Heart left ventricle (tissue), 16 donors: Measurements from ENCODE around the gene DOCK9. TPM values are rescaled to one million over a fixed set of nuclear protein-coding genes. Genes with fewer than 3 reads are reported as not detected.

Experiments used
- ATAC-seq, 4 donors: fragments of 200-7000 bp; cut with Tn5 transposase; one replicate each; pipeline ENCODE4 v1.9.1; 2020 to 2022; ENCODE audit warnings: moderate library complexity in 4 of 4, mild to moderate bottlenecking in 3 of 4, moderate number of reproducible peaks in 1 of 4
- DNase-seq, 5 donors: peaks; one replicate each; pipeline ENCODE4 v3.0.0-alpha.2; 2020
- H3K27ac ChIP-seq, 12 donors: fragments of 200-600 bp; sonication (generic) in 4 of 12; one replicate each; pipeline versions ENCODE4 v1.5.0 to v1.8.0; 2016 to 2022; ENCODE audit warnings: mild to moderate bottlenecking in 2 of 12
- H3K27me3 ChIP-seq, 9 donors: fragments of 200-600 bp; sonication (generic) in 2 of 9; one replicate each; pipeline versions ENCODE4 v1.5.1 to v1.8.0; 2016 to 2022; ENCODE audit warnings: mild to moderate bottlenecking in 3 of 9
- H3K36me3 ChIP-seq, 9 donors: fragments of 200-600 bp; sonication (generic) in 2 of 9; one replicate each; pipeline versions ENCODE4 v1.5.0 to v1.8.0; 2018 to 2022; ENCODE audit warnings: mild to moderate bottlenecking in 2 of 9
- H3K4me1 ChIP-seq, 12 donors: fragments of 200-600 bp; sonication (generic) in 4 of 12; one replicate each; pipeline versions ENCODE4 v1.5.0 to v1.8.0; 2016 to 2022; ENCODE audit warnings: mild to moderate bottlenecking in 3 of 12
- H3K4me3 ChIP-seq, 12 donors: fragments of 200-600 bp; sonication (generic) in 4 of 12; one replicate each; pipeline versions ENCODE4 v1.5.0 to v1.8.0; 2017 to 2022; ENCODE audit warnings: mild to moderate bottlenecking in 9 of 12, moderate library complexity in 4 of 12
- H3K9me3 ChIP-seq, 12 donors: fragments of 200-600 bp; sonication (generic) in 4 of 12; one replicate each; pipeline versions ENCODE4 v1.5.0 to v1.8.0; 2016 to 2022; ENCODE audit warnings: mild to moderate bottlenecking in 1 of 12
- POLR2A ChIP-seq, 2 donors: fragments of 450-650 bp; IDR thresholded peaks; one replicate each; pipeline ENCODE4 v1.6.1; 2017; ENCODE audit warnings: antibody characterized with exemption in 2 of 2, mild to moderate bottlenecking in 2 of 2, moderate library complexity in 2 of 2
- WGBS, 4 donors: extraction: QIAGEN DNeasy Blood & Tissue Kit in 2 of 4; methylation state at CpG; one replicate each; pipeline versions ENCODE4 v1.1.5 to v1.1.7; 2013 to 2018; 5-methylcytosine and 5-hydroxymethylcytosine counted together
- intact Hi-C, 10 donors: fragments of 100-400 bp; cut with DNase I; formaldehyde crosslinking; loops; one replicate each; pipeline versions ENCODE4 v1.11.1 to v1.14.2; 2022
- polyA plus RNA-seq, 2 donors: library from polyadenylated mRNA; stranded (reverse); fragments of 200-250 nt; gene quantifications; one replicate each; pipeline ENCODE4 v1.2.3, GENCODE V29; 2013
- total RNA-seq, 9 donors: library from RNA; depleted of rRNA in 2 of 9; stranded (reverse); fragments of >200 nt in 2 of 9; fragmentation: NEBNext Ultra II Directional in 3 of 9; extraction: Animal tissue kit (Norgen Biotek cat#: 25700) in 3 of 9; gene quantifications; one replicate each; pipeline versions ENCODE4 v1.1.0 to v1.2.4, GENCODE V29; 2016 to 2023
- TF ChIP-seq, protein P1 (sequence below), 12 donors: fragments of 200-600 bp; sonication (generic) in 4 of 12; IDR thresholded peaks; one replicate each; pipeline versions ENCODE4 v1.5.0 to v1.8.0; 2018 to 2022; ENCODE audit warnings: antibody characterized with exemption in 12 of 12, mild to moderate bottlenecking in 5 of 12
- donor health status: ischemic (EF 13 %, LVEDD 7.1; RV severe dilation, severe dysfunction).
- donor health status: healthy with polysubstance abuse.
- donor health status: DM: no; HTN: yes; CAD: no.
- donor health status: DM: no; HTN: no; CAD: no.
- donor health status: ischemic (EF 25% LVEDD 6.9; RV normal size, moderate dysfunction).
- donor health status: ischemic (EF 25% LVEDD 5.7; RV mildly dilated, moderate dysfunction).
- donor health status: healthy.
- donor health status: DM: yes; HTN: yes; CAD: no.
- donor health status: ischemic (EF 35%, LVEDD 5.7; RV mildly dilated, moderate dysfunction).
- donor health status: nonischemic (EF 11% LVEDD 7.7; RV severe dilation, severe dysfunction).
- donor health status: DM: yes; HTN: yes; CAD: no.
- donor health status: PGD.
- donor health status: ischemic (EF 29% LVEDD 5.4; RV normal size, mild dysfunction).
- donor health status: nonischemic (EF 23%, LVEDD 6.1; RV moderate dilation, normal function).

DOCK9 gene
- total and polyA plus RNA-seq, 11 donors: 21.4 to 128 (median 45.2) TPM

DNA sequence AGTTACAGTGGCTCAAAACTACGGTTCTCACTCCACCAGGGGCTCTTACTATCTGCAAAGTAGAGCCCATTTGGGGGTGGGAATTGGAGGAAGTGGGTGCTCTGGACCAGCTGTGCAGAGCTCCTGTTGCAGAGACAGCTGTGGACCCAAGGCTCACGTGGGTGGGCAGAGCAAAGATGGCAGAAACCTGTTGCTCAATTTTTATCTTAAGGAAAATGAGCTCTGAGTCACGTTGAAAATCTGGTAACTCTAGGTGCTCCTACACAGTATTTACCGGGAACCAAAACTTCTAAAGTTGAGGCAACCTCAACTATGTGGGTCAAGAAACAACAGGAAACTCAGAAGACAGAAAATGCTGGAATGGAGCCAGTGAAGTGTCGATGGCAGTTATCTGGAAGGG is 195.2 kb downstream of the DOCK9 start:
- intact Hi-C loops: no loop called here
- Histone ChIP-seq H3K9me3 (no peaks in the 10 kb centered on the region), H3K36me3 (no peaks in the 10 kb centered on the region), H3K27me3 (peaks cover 0 to 12% (median 0%) of the 10 kb centered on the region in 9 donors), H3K27ac (no peak overlapping the region), H3K4me1 (no peaks in the 10 kb centered on the region), H3K4me3 (no peak overlapping the region)
- no peak for ATAC-seq
- 49 to 63% (median 55%) methylated on average over 5 of the region's 5 CpGs for WGBS, 4 donors
- no peak for TF ChIP-seq POLR2A (IDR thresholded peaks at IDR 0.05)
- TF ChIP-seq, protein P1, sequence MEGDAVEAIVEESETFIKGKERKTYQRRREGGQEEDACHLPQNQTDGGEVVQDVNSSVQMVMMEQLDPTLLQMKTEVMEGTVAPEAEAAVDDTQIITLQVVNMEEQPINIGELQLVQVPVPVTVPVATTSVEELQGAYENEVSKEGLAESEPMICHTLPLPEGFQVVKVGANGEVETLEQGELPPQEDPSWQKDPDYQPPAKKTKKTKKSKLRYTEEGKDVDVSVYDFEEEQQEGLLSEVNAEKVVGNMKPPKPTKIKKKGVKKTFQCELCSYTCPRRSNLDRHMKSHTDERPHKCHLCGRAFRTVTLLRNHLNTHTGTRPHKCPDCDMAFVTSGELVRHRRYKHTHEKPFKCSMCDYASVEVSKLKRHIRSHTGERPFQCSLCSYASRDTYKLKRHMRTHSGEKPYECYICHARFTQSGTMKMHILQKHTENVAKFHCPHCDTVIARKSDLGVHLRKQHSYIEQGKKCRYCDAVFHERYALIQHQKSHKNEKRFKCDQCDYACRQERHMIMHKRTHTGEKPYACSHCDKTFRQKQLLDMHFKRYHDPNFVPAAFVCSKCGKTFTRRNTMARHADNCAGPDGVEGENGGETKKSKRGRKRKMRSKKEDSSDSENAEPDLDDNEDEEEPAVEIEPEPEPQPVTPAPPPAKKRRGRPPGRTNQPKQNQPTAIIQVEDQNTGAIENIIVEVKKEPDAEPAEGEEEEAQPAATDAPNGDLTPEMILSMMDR (IDR thresholded peaks at IDR 0.05): no peak
- DNase-seq: no peak

DNA sequence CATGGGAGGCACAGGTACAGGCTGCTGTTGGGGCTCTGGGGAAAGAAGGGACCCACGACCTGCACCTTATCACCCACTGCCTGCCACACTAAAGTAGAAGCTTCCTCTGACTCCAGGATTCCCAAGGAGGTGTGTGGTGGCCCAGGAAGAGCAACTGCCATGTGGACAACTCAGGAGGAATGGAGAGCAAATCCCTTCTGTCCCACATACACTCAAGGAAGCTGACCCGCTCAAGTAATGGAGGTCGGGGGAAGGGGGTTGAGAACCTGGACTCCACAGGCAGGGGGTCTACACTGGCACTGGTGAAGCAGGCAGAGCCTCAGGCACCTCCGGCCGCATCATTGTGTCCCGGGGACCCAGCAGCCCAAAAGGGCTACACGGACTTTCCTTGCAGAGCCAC is 196.0 kb downstream of the DOCK9 start:
- H3K9me3 ChIP-seq: no peaks in the 10 kb centered on the region
- 84 to 92% (median 87%) methylated on average over 7 of the region's 7 CpGs for WGBS, 4 donors
- H3K36me3 ChIP-seq: no peaks in the 10 kb centered on the region
- no peak overlapping the region for H3K27ac ChIP-seq
- intact Hi-C loops: no loop called here
- no peak for TF ChIP-seq POLR2A (IDR thresholded peaks at IDR 0.05)
- TF ChIP-seq, protein P1 (IDR thresholded peaks at IDR 0.05): no peak
- H3K4me3 ChIP-seq: no peak overlapping the region
- no peaks in the 10 kb centered on the region for H3K4me1 ChIP-seq
- ATAC-seq: no peak
- DNase-seq: no peak
- peaks cover 0 to 12% (median 0%) of the 10 kb centered on the region in 9 donors for H3K27me3 ChIP-seq

DNA sequence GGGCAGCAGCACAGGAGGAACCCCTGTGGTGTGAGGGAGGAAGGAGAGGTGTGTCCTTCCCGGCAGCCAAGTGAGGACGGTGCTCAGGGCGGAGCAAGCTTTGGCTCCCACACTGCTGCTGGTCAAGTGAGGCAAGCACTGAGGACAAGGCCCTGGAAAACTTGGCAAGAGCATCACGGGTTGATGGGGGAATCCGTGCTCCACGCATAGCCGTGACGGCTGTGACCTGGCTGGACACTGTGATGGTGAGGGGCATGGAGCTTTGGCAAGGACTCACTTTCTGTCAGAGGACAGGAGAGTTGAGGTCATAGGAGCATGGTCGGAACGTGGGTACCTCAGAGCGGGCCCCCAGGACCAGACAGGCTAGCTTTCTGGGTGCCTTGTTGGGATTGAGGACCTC is 196.4 kb downstream of the DOCK9 start:
- no peaks in the 10 kb centered on the region for H3K36me3 ChIP-seq
- ATAC-seq (peak in 1 of 4 donors; percentile 21), DNase-seq (no peak)
- no peak overlapping the region for H3K27ac ChIP-seq
- intact Hi-C loops: no loop called here
- WGBS, 4 donors: 79 to 85% (median 81%) methylated on average over 10 to 11 of the region's 11 CpGs
- TF ChIP-seq, protein P1 (IDR thresholded peaks at IDR 0.05): no peak
- no peak for TF ChIP-seq POLR2A (IDR thresholded peaks at IDR 0.05)
- H3K27me3 ChIP-seq: peaks cover 0 to 12% (median 0%) of the 10 kb centered on the region in 9 donors
- H3K4me3 ChIP-seq: no peak overlapping the region
- no peaks in the 10 kb centered on the region for H3K4me1 ChIP-seq
- H3K9me3 ChIP-seq: no peaks in the 10 kb centered on the region

DNA sequence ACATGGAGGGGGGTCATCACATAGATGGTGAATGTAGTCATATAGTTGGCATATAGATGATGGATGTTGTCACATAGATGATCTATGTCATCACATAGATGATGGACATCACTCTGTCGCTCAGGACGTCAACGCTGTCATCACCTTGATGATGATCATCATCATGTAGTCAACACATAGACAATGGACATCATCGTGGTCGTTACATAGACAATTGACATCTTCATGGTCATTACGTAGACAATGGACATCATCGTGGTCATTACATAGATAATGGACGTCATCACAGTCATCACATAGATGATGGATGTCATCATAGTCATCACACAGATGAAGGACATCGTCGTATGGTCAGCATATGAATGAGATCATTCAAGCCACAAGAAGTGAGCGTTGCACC is 196.8 kb downstream of the DOCK9 start:
- 65 to 90% (median 84%) methylated on average over 11 of the region's 11 CpGs for WGBS, 4 donors
- Histone ChIP-seq H3K27ac (no peak overlapping the region), H3K27me3 (peaks cover 0 to 12% (median 0%) of the 10 kb centered on the region in 9 donors), H3K4me1 (no peaks in the 10 kb centered on the region), H3K4me3 (no peak overlapping the region), H3K36me3 (no peaks in the 10 kb centered on the region), H3K9me3 (no peaks in the 10 kb centered on the region)
- no peak for ATAC-seq
- no peak for TF ChIP-seq POLR2A (IDR thresholded peaks at IDR 0.05)
- TF ChIP-seq, protein P1 (IDR thresholded peaks at IDR 0.05): no peak
- no peak for DNase-seq
- intact Hi-C loops: no loop called here
